Hematopoietic multipotent progenitor cell treated with erythropoietin and hydrocortisone succinate and interleukin-3 and kit ligand, for 17 days (in vitro differentiated cells): Measurements from ENCODE around the gene PRKCE.

Experiments
- DNase-seq: peaks from one replicate; pipeline ENCODE4 v3.0.0-alpha.2; 2015; ENCODE audit warnings: low spot score

The PRKCE gene

GRCh38 chr2:46229134-46230063, 577.9 kb downstream of the PRKCE start:
- DNase-seq, result no peak

- DNase-seq, result no peak
Observed at GRCh38 chr2:46230115-46230571, 578.7 kb downstream of the PRKCE start.

GRCh38 chr2:46230677-46231425, 579.4 kb downstream of the PRKCE start:
- no peak for DNase-seq

GRCh38 chr2:46231721-46232120, 580.2 kb downstream of the PRKCE start:
- no peak for DNase-seq

- DNase-seq, result no peak
Observed at GRCh38 chr2:46232860-46233259, 581.4 kb downstream of the PRKCE start.

GRCh38 chr2:46236006-46236875, 584.8 kb downstream of the PRKCE start:
- DNase-seq, result no peak

- DNase-seq, result no peak
Observed at GRCh38 chr2:46236876-46237859, 585.7 kb downstream of the PRKCE start.
